Measurements from ENCODE around the gene TPO.
"Not testable (repeated sequence)": the region's sequence is repeated elsewhere in the genome, so short reads cannot be mapped to it uniquely, and the experiment has no call there.

Gene TPO

DNA sequence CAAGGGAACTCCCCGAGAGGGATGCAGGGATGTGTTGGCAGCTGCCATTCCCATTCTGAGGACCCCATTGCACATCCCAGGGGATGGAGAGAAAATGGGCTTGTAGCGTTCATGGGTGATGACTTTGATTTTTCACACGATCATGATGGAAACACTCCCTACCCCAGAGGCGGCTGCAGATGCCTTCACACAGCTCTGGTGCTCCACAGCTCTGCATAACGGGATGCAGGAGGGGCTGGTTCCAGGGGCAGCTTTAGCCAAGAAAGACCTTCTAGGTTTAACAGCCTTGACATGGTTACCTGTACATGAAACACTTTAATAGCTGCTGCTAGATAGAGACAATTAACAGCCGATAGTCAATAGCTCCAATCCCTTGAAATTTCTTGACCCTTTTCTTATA is 88.7 kb downstream of the TPO start:
- no peak for DNase-seq (ENCODE audit: low read depth in 2 of 2)

GRCh38 chr2:1502891-1503304 is 89.6 kb downstream of the TPO start:
- no peak for DNase-seq (ENCODE audit: low read depth in 2 of 2)

DNA sequence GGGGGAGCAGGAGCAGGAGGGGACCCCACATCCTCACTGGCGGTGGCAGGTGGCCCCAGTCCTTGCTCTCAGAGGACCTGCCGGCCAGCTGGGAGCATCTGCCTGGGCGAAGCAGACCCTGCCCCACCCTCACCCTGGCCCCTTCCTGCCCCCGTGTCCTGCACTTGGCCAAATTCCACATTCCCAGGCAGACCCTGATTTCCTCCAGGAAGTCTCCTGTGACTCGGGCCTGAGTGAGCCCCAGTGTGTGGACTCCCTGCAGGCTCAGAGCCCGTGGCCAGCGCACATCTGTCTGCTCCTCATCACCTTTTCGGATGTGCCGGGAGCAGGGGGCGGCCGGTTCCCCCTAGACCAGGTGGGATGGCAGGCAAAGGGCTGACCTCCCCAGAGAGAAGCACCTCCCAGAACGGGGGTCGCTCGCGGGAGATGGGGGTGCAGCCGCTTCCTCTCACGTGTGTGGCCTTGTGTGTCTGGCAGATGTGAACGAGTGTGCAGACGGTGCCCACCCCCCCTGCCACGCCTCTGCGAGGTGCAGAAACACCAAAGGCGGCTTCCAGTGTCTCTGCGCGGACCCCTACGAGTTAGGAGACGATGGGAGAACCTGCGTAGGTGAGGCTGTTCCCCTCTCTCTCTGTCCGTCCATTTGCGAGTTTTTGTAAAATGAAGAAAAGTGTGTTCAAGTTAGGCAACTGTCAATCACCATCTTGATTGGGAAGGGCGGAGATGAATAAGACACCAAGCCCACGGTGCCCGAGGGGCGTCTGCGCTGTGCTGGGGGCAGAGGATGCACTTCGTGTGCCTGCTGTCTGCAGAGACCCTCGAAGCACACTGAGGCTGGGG is 90.4 kb downstream of the TPO start:
- DNase-seq (ENCODE audit: low read depth in 2 of 2) = no peak

GRCh38 chr2:1504311-1504750 is 91.1 kb downstream of the TPO start:
- no peak for DNase-seq (ENCODE audit: low read depth in 2 of 2)

GRCh38 chr2:1505031-1505441 is 91.8 kb downstream of the TPO start:
- no peak for DNase-seq (ENCODE audit: low read depth in 2 of 2)

GRCh38 chr2:1509271-1510065 is 96.2 kb downstream of the TPO start:
- no peak for DNase-seq (ENCODE audit: low read depth in 2 of 2)

DNA sequence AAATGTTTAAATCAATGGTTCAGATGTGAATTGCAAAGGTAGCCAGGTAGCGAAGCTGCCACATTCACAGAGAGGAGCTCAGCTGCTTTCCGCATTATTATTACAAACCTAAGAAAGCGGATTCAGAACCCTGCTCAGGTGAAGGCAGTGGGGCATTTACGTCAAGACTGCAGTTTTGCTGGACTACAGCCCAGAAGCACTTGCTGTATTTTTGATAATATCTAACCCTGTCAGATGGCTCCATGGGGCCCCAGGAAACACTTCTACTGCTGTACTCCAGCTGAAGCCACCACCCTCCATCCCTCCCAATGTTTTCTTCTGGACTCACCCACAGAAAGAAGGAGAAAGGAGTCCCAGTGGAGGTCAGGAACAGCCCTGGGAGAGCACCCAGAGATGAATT is 96.9 kb downstream of the TPO start:
- no peak for DNase-seq (ENCODE audit: low read depth in 2 of 2)

GRCh38 chr2:1511455-1511854 is 98.2 kb downstream of the TPO start:
- no peak for DNase-seq (ENCODE audit: low read depth in 2 of 2)

- DNase-seq (ENCODE audit: low read depth in 2 of 2) = no peak
Measured at GRCh38 chr2:1512321-1513289, 99.3 kb downstream of the TPO start.

GRCh38 chr2:1514391-1515072 is 101.3 kb downstream of the TPO start:
- no peak for DNase-seq (ENCODE audit: low read depth in 2 of 2)

- DNase-seq (ENCODE audit: low read depth in 2 of 2) = no peak
Measured at GRCh38 chr2:1515073-1515430, 101.8 kb downstream of the TPO start.

DNA sequence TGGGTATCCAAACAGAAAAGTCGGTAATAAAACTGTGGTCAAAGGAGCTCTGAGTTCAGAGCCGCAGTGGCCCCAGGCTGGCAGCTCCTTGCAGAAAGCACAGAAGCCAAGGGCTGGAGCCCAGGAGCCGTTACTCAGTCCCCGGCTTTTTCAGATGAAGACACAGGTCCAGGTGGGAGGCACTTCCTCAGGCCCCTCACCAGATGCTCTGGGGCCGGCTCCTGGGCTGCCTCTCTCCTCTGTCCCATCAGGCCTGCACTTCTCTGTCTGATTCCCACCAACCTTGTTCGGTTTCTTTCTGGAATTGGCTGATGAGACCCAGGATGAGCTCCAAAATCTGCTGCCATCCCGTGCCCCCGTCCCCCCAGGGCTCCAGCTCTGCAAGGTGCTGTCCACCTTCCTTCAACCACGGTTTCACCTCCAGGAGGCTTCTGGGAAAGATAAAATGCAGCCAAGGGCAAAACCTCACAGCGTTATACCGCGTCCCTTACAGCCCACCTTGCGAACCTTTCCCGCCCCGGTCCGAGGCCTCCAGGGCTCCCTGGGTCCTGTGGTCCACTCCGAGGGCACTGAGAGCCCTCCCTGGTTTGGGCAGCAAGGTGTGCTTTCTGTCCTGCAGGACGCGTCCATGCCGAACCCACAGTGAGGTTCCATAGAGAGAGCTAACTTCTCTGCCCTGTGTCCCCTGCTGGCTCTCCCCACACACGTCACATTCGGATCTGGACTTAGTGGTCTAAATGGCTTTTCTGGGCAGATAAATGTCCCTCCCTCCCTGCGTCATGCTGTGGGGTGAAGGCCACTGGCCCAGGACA is 102.9 kb downstream of the TPO start:
- DNase-seq (ENCODE audit: low read depth in 2 of 2) = no peak

DNA sequence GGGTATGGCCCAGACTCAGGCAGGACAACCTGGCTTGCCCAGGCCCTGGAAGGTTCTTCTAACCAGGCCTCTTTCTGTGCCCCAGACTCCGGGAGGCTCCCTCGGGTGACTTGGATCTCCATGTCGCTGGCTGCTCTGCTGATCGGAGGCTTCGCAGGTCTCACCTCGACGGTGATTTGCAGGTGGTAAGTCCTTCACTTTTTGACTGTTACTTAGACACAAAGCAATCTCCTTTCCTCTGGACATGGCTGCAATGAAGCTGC is 103.5 kb downstream of the TPO start:
- no peak for DNase-seq (ENCODE audit: low read depth in 2 of 2)

DNA sequence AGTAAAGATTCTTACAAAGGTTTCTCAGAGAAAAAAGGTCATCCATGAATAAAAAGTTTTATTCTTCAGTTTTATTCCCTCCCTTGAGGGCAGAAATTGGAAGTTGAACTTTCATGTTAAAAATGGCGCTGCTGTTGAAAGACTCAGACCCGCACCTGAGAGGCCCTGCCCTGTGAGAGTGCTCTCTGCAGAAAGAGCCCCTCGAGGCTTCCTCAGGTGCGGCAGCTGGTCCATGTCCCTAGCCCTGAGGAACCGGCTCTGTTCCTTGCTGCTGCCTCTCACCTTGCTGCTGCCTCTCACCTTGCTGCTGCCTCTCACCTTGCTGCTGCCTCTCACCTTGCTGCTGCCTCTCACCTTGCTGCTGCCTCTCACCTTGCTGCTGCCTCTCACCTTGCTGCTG is 104.0 kb downstream of the TPO start:
- not testable (repeated sequence) for DNase-seq (ENCODE audit: low read depth in 2 of 2)

GRCh38 chr2:1517786-1518185 is 104.5 kb downstream of the TPO start:
- DNase-seq (ENCODE audit: low read depth in 2 of 2) = no peak

- no peak for DNase-seq (ENCODE audit: low read depth in 2 of 2)
Measured at GRCh38 chr2:1518331-1518803, 105.1 kb downstream of the TPO start.

- no peak for DNase-seq (ENCODE audit: low read depth in 2 of 2)
Measured at GRCh38 chr2:1518867-1519530, 105.7 kb downstream of the TPO start.

DNA sequence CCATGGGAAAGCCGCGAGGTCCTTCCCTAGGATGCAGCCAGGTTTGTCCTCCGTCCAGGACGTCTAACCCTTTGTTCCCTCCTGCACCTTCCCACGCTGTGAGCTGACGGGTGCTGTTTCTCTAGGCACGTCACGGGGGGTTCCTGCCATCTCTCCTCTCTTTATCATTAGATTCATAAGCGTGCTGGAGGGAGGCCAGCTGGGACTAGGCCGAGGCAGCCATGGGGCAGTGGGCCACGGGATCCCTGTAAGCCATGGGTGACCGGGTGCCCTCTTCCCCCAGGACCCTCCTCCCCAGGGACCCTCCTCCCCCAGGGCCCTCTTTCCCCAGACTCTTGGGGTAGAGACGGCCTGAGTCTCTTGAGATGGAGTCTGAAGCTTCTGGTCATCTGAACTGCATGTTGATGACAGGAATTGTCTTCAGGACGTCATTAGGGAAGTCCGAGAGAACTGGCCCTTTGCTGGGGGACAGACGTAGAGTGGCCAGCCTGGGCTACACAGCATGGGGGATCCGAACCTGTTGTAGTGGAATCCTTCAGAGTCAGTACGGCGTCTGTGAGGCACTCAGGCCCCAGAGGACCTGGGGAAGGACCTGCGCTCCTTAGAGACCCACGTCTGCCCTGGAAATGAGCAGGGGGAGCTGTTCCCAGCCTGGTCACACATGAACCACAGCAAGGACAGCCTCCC is 108.1 kb downstream of the TPO start:
- DNase-seq (ENCODE audit: low read depth in 2 of 2) = no peak

Data from activated CD4-positive, alpha-beta T cell treated with anti-CD3 and anti-CD28 coated beads for 24 hours (primary cell).